OCI-LY3 (cell line): ENCODE data around the gene WARS2.

Source experiments
- CTCF ChIP-seq: fragments of 200-600, 300-600 bp; sonication (generic); IDR thresholded peaks from 2 replicates; pipeline ENCODE4 v1.5.1; 2014; ENCODE audit warnings: antibody characterized with exemption, low read length, low read depth
- EZH2phosphoT487 ChIP-seq: fragments of 200-600 bp; shearing (Covaris generic); IDR thresholded peaks from 2 replicates; pipeline ENCODE4 v1.6.1; 2018; ENCODE audit warnings: antibody characterized with exemption, mixed run types, low read depth

DNA sequence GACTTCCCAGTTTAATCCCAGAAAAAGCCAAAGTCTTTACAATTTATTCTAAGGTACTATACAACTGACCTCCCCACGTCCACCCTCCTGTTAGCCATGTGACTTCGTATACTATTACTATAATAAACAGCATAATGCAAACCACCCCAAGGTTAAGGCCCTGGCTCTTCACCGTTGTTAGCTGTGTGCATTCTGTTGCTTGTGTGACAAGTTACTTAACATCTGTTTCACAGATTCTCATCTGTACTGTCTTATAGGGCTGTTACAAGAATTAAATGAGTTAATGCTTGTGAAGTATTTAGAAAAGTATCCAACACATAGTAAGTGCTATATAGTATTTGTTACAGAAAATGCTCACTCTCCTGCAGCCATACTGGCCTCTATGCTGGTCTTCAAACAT is 15.7 kb downstream of the WARS2 start:
- TF ChIP-seq CTCF = no peak
- no peak for TF ChIP-seq EZH2phosphoT487
